Testis (tissue), 3 donors: ENCODE measurements around the gene ZNF423. TPM values are rescaled to one million over a fixed set of nuclear protein-coding genes. Genes with fewer than 3 reads are reported as not detected.
A peak's percentile ranks its signal among the peaks of the same experiment; 100 is the strongest.

Experiments
- DNase-seq: peaks from one replicate; pipeline ENCODE4 v3.0.0-alpha.2; 2019
- H3K27ac ChIP-seq, 2 donors: fragments of 200-600 bp; sonication (generic); one replicate each; pipeline ENCODE4 v1.5.1; 2019
- H3K27me3 ChIP-seq: fragments of 200-600 bp; sonication (generic); one replicate; pipeline ENCODE4 v1.5.1; 2019
- H3K36me3 ChIP-seq: fragments of 200-600 bp; sonication (generic); one replicate; pipeline ENCODE4 v1.5.1; 2017; ENCODE audit warnings: low read depth; ENCODE audit errors: missing control alignments
- H3K4me1 ChIP-seq: fragments of 200-600 bp; sonication (generic); one replicate; pipeline ENCODE4 v1.5.1; 2019
- H3K4me3 ChIP-seq, 2 donors: fragments of 200-600 bp; sonication (generic); one replicate each; pipeline ENCODE4 v1.5.1; 2017 to 2019
- H3K9me3 ChIP-seq: fragments of 200-600 bp; sonication (generic); one replicate; pipeline ENCODE4 v1.5.1; 2017
- POLR2A ChIP-seq: fragments of 450-650 bp; IDR thresholded peaks from one replicate; pipeline ENCODE4 v1.6.1; 2017; ENCODE audit warnings: antibody characterized with exemption, mild to moderate bottlenecking, moderate library complexity
- WGBS, 2 donors: methylation state at CpG; one replicate each; pipeline ENCODE4 v1.1.5; 2018; 5-methylcytosine and 5-hydroxymethylcytosine counted together
- intact Hi-C: fragments of 100-400 bp; cut with DNase I; formaldehyde crosslinking; loops from one replicate; pipeline ENCODE4 v1.15.1; 2023; ENCODE audit warnings: low total_unique reads
- polyA plus RNA-seq: library from polyadenylated mRNA; stranded (reverse); fragments of 350-450 nt; fragmentation: Illumina TruSeq; extraction: RNeasy Lipid Tissue Mini Kit (QIAGEN cat#74804); gene quantifications from one replicate; pipeline ENCODE4 v1.2.3, GENCODE V29; 2014; ENCODE audit warnings: low read depth, low replicate concordance; ENCODE audit not compliant: insufficient read depth
- total RNA-seq, 2 donors: library from RNA; depleted of rRNA; stranded (reverse); fragments of >200 nt; gene quantifications; one replicate each; pipeline ENCODE4 v1.2.3, GENCODE V29; 2016
- TF ChIP-seq, protein P1 (sequence below), 3 experiments: fragments of 450-650 bp in 2 of 3; fragments of 200-600 bp in 1 of 3; sonication (generic) in 1 of 3; IDR thresholded peaks; one replicate each; pipeline ENCODE4 v1.5.1; 2016 to 2019; ENCODE audit warnings: antibody characterized with exemption in 3 of 3, mild to moderate bottlenecking in 2 of 3, moderate library complexity in 1 of 3

The ZNF423 gene
- total and polyA plus RNA-seq, 3 donors from 2014 or later: 8.9 to 19.0 (median 12.1) TPM

DNA sequence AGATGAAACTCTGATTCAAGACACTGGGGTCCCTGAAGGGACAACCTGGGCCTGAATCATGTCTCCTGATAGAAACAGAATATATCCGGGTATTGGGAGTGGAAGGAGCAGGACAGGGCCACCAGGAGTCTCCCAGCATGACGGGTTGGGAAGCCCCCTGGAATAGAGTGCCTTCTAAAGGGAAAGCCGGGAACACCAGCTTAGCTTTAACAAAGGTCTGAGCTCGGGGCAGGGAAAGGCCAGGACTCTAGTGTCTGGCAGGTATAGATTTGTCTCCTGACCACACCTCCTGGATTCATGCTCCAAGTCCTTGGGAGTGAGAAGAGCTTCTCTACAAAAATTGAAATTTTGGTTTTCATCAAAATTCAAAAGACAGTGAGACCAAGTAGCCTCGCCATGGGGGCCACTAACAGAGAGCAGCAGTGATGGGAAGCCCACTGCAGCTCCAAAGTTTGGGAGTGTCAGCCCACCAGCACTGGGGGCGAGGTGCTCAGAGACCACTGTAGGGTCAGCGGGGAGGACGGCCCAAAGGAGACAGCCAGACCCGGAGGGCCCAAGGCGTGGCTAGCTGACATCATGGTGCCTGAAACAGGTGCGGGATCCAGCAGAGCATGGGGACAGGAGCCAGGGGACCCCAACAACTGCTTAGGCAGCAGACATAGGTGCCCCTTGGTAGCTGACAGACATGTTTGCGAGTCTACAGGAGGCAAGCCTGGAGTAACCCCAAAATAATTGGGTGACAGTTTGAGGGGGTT is 401.3 kb downstream of the ZNF423 start:
- intact Hi-C loops: no loop called here
- Histone ChIP-seq H3K27me3 (no peaks in the 10 kb centered on the region), H3K4me1 (no peaks in the 10 kb centered on the region), H3K27ac (no peak overlapping the region), H3K36me3 (no peaks in the 10 kb centered on the region), H3K4me3 (peak overlapping the region in 1 of 2 donors; percentile 1), H3K9me3 (no peaks in the 10 kb centered on the region)
- 71 to 84% methylated on average over 12 of the region's 12 CpGs for whole genome bisulfite sequencing, 2 donors
- DNase-seq: no peak
- TF ChIP-seq, protein P1, sequence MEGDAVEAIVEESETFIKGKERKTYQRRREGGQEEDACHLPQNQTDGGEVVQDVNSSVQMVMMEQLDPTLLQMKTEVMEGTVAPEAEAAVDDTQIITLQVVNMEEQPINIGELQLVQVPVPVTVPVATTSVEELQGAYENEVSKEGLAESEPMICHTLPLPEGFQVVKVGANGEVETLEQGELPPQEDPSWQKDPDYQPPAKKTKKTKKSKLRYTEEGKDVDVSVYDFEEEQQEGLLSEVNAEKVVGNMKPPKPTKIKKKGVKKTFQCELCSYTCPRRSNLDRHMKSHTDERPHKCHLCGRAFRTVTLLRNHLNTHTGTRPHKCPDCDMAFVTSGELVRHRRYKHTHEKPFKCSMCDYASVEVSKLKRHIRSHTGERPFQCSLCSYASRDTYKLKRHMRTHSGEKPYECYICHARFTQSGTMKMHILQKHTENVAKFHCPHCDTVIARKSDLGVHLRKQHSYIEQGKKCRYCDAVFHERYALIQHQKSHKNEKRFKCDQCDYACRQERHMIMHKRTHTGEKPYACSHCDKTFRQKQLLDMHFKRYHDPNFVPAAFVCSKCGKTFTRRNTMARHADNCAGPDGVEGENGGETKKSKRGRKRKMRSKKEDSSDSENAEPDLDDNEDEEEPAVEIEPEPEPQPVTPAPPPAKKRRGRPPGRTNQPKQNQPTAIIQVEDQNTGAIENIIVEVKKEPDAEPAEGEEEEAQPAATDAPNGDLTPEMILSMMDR (IDR thresholded peaks at IDR 0.05): no peak
- TF ChIP-seq POLR2A: no peak

DNA sequence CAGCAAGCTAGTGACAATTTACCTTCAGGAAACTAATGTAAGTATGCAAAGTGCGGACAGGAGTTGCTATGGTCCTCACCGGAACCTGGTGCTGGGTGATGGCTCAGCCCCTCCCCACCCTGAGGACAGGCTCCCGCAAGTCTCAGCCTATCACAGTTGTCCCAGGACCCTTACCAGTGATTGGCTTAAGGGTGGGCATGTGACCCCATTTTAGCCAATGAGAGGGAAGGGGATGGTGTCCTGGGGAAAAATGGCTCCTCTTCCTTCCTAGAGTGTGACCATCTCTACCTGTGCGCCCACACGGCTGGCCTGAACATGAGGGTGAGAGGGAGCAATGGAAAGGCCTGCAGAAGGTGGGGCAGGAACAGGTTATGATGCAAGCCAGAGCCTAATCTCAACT is 401.9 kb downstream of the ZNF423 start:
- H3K36me3 ChIP-seq: no peaks in the 10 kb centered on the region
- intact Hi-C loops: no loop called here
- WGBS, 2 donors: 73 to 86% methylated on average over 3 to 5 of the region's 5 CpGs
- TF ChIP-seq, protein P1 (IDR thresholded peaks at IDR 0.05): no peak
- no peak for TF ChIP-seq POLR2A
- peak; percentile 57 for DNase-seq
- H3K9me3 ChIP-seq: no peaks in the 10 kb centered on the region
- no peaks in the 10 kb centered on the region for H3K27me3 ChIP-seq
- no peak overlapping the region for H3K27ac ChIP-seq
- no peaks in the 10 kb centered on the region for H3K4me1 ChIP-seq
- H3K4me3 ChIP-seq: peak overlapping the region in 1 of 2 donors; percentile 1

DNA sequence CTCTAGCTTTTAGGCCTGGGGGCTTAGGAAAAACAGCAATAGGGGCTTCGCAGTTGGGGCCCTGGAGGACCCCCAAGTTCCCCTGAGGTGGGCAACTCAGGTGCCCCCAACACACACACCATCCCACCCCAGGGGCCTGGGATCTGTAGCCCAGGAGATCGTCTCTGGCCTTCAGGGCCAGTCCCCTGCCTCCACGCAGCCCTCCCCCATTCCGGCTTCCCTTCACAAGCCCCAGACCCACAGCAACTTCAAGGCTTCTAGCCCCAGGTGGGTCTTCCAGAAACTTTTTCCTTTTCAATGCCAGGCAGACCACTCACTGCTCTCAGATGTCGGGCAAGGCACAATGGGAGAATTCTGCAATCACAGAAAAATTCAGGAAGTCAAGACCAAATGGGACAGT is 402.9 kb downstream of the ZNF423 start:
- 82 to 90% methylated on average over 5 of the region's 5 CpGs for WGBS, 2 donors
- no peak overlapping the region for H3K4me3 ChIP-seq
- no peak for TF ChIP-seq POLR2A
- TF ChIP-seq, protein P1 (IDR thresholded peaks at IDR 0.05): no peak
- no peaks in the 10 kb centered on the region for H3K36me3 ChIP-seq
- no peaks in the 10 kb centered on the region for H3K4me1 ChIP-seq
- H3K9me3 ChIP-seq: no peaks in the 10 kb centered on the region
- no peak for DNase-seq
- H3K27ac ChIP-seq: no peak overlapping the region
- intact Hi-C loops: no loop called here
- H3K27me3 ChIP-seq: no peaks in the 10 kb centered on the region

DNA sequence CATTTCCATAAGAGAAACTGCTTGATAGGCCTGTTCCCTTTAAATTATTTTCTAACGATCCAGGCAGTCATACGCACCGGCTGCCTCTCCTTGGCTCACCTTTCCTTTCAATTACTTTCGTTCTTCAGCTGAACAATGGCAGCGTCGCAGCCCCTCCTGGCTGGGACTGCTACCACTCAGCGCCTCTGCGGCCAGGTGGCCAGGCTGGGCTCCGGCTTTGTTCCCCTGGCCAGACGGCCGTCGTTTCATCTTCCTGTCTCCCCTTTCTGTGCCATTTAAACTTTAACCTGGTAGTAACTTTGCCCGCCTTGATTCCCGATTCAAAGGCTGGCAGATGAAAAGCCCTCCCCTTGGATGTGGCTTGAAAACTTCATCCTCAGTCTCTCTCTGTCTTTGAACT is 403.3 kb downstream of the ZNF423 start:
- WGBS, 2 donors: 66 to 74% methylated on average over 14 of the region's 14 CpGs
- Histone ChIP-seq H3K9me3 (no peaks in the 10 kb centered on the region), H3K36me3 (no peaks in the 10 kb centered on the region), H3K27ac (no peak overlapping the region), H3K4me1 (no peaks in the 10 kb centered on the region), H3K4me3 (no peak overlapping the region), H3K27me3 (no peaks in the 10 kb centered on the region)
- intact Hi-C loops: no loop called here
- DNase-seq: no peak
- TF ChIP-seq, protein P1 (IDR thresholded peaks at IDR 0.05): no peak
- no peak for TF ChIP-seq POLR2A

DNA sequence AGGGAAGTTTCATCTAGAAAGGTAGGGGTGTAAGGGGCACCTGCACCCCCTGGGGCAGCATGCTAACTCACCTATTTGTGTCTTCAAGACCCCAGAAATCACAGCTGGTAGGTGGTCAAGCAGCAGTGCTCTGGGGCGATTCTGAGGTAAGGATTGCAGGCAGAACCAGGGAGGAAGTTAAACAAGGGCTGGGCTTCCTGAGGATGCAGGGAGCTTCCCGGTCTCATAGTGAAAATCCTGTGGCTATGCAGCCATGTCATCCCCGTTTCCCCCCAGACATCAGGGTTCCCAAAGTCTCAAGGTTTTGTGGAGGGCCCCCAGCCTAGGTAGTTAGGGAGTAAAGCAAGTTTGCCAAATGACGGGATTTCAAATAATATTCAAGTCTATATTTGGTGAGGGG is 403.8 kb downstream of the ZNF423 start:
- Histone ChIP-seq H3K9me3 (no peaks in the 10 kb centered on the region), H3K36me3 (no peaks in the 10 kb centered on the region), H3K27me3 (no peaks in the 10 kb centered on the region), H3K4me3 (no peak overlapping the region), H3K27ac (no peak overlapping the region), H3K4me1 (no peaks in the 10 kb centered on the region)
- DNase-seq: no peak
- intact Hi-C loops: no loop called here
- TF ChIP-seq, protein P1 (IDR thresholded peaks at IDR 0.05): no peak
- TF ChIP-seq POLR2A: no peak
- 76 to 77% methylated on average over 4 of the region's 4 CpGs for WGBS, 2 donors
